ENCODE data around the gene TSEN2. TPM values are rescaled to one million over a fixed set of nuclear protein-coding genes. Genes with fewer than 3 reads are reported as not detected.

TSEN2 gene
- total and polyA plus RNA-seq, 2 of the 13 experiments (the other 11 are each of a cell fraction or from before 2014, with no cell fraction given), result 11.0 to 17.3 TPM

DNA sequence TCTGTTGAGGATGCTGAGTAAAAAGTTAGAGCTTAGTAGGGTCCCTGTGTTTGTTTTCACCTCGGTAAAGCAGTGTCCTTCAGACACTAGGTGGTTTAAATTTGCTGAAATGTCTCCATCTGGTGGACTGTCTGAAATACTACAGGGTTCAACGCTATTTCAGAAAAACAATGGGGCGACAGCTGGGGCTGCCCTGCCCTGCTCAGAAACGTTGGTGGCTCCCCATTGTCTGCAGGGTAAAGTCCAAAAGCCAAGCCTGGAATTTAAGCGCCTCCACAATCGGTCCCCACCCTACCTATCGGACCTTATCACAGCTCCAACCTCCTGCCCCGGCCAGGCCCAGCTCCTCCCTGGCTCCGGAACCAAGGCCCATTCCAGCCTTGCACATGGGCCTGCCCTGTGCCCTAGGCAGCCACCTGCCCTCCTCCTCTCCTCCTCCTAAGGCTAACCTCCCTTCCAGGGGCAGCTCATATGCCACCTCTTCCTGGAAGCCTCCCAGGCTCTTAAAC is 4.3 kb upstream of the TSEN2 start (continued):
- TF ChIP-seq, protein P1, sequence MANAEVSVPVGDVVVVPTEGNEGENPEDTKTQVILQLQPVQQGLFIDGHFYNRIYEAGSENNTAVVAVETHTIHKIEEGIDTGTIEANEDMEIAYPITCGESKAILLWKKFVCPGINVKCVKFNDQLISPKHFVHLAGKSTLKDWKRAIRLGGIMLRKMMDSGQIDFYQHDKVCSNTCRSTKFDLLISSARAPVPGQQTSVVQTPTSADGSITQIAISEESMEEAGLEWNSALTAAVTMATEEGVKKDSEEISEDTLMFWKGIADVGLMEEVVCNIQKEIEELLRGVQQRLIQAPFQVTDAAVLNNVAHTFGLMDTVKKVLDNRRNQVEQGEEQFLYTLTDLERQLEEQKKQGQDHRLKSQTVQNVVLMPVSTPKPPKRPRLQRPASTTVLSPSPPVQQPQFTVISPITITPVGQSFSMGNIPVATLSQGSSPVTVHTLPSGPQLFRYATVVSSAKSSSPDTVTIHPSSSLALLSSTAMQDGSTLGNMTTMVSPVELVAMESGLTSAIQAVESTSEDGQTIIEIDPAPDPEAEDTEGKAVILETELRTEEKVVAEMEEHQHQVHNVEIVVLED (CRISPR knock-in tag; IDR thresholded peaks at IDR 0.05; ENCODE audit: borderline replicate concordance), result no peak
- TF ChIP-seq ZNF572 (CRISPR knock-in tag; IDR thresholded peaks at IDR 0.05) (no peak), CEBPG (CRISPR knock-in tag; IDR thresholded peaks at IDR 0.05) (no peak), DNMT3B (CRISPR knock-in tag; conservative IDR thresholded peaks at IDR 0.05) (no peak), ZNF335 (CRISPR knock-in tag; IDR thresholded peaks at IDR 0.05) (no peak), PTBP1 (IDR thresholded peaks at IDR 0.05; ENCODE audit: low read depth, low read length, poor library complexity, severe bottlenecking) (no peak), ZNF513 (CRISPR knock-in tag; conservative IDR thresholded peaks at IDR 0.05) (no peak), SP5 (CRISPR knock-in tag; IDR thresholded peaks at IDR 0.05; ENCODE audit: borderline replicate concordance, low read depth) (no peak), TRIM24 (CRISPR knock-in tag; IDR thresholded peaks at IDR 0.05) (no peak), NCOR1 (IDR thresholded peaks at IDR 0.05; ENCODE audit: borderline replicate concordance, low read length) (no peak), SRSF1 (optimal IDR thresholded peaks at IDR 0.05; ENCODE audit: low read depth, low read length) (no peak), ZNF816 (CRISPR knock-in tag; IDR thresholded peaks at IDR 0.05; ENCODE audit: borderline replicate concordance) (no peak), TFE3 (CRISPR knock-in tag; IDR thresholded peaks at IDR 0.05) (no peak), ONECUT2 (CRISPR knock-in tag; IDR thresholded peaks at IDR 0.05) (no peak), SOX5 (CRISPR knock-in tag; IDR thresholded peaks at IDR 0.05; ENCODE audit: borderline replicate concordance) (peak; percentile 83), ZNF230 (CRISPR knock-in tag; IDR thresholded peaks at IDR 0.05) (no peak), HDAC6 (IDR thresholded peaks at IDR 0.05; ENCODE audit: low read depth, low read length) (no peak), ZSCAN12 (CRISPR knock-in tag; IDR thresholded peaks at IDR 0.05) (no peak), MAZ (IDR thresholded peaks at IDR 0.05; ENCODE audit: borderline replicate concordance, low read depth, low read length) (no peak), MAZ (CRISPR knock-in tag; IDR thresholded peaks at IDR 0.05; ENCODE audit: low read depth) (0 out of 2 replicates have a peak, but pooled peaks have one; percentile 49), TFAP4 (IDR thresholded peaks at IDR 0.05; ENCODE audit: borderline replicate concordance, low read depth) (peak; percentile 64; the same call in 1 of the 2 replicates)
- TF ChIP-seq, protein P2, sequence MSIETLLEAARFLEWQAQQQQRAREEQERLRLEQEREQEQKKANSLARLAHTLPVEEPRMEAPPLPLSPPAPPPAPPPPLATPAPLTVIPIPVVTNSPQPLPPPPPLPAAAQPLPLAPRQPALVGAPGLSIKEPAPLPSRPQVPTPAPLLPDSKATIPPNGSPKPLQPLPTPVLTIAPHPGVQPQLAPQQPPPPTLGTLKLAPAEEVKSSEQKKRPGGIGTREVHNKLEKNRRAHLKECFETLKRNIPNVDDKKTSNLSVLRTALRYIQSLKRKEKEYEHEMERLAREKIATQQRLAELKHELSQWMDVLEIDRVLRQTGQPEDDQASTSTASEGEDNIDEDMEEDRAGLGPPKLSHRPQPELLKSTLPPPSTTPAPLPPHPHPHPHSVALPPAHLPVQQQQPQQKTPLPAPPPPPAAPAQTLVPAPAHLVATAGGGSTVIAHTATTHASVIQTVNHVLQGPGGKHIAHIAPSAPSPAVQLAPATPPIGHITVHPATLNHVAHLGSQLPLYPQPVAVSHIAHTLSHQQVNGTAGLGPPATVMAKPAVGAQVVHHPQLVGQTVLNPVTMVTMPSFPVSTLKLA (IDR thresholded peaks at IDR 0.05), result no peak
